Neural progenitor cell (in vitro differentiated cells): Measurements from ENCODE around the gene MACC1. TPM values are rescaled to one million over a fixed set of nuclear protein-coding genes. Genes with fewer than 3 reads are reported as not detected.

Experiments used
- DNase-seq: peaks from one replicate; pipeline ENCODE4 v3.0.0-alpha.2; 2016; ENCODE audit warnings: low spot score
- H2AFZ ChIP-seq: fragments of 200-600 bp; sonication (generic); replicated peaks from 2 replicates; pipeline ENCODE4 v1.6.1; 2016; ENCODE audit warnings: antibody characterized with exemption
- H3F3A ChIP-seq: fragments of 200-600 bp; sonication (generic); 2 replicates; pipeline ENCODE4 v1.6.1; 2016; ENCODE audit warnings: antibody characterized with exemption, low read depth
- H3K27ac ChIP-seq: fragments of 200-600 bp; sonication (generic); 2 replicates; pipeline ENCODE4 v1.5.1; 2016; ENCODE audit warnings: mild to moderate bottlenecking
- H3K27me3 ChIP-seq: fragments of 200-600 bp; sonication (generic); 2 replicates; pipeline ENCODE4 v1.6.1; 2016; ENCODE audit warnings: mild to moderate bottlenecking, moderate library complexity
- H3K36me3 ChIP-seq: fragments of 200-600 bp; sonication (generic); 2 replicates; pipeline ENCODE4 v1.5.1; 2016
- H3K4me1 ChIP-seq: fragments of 200-600 bp; sonication (generic); 2 replicates; pipeline ENCODE4 v1.6.1; 2016; ENCODE audit warnings: mixed run types
- H3K4me2 ChIP-seq: fragments of 200-600 bp; sonication (generic); 2 replicates; pipeline ENCODE4 v1.6.1; 2016
- H3K4me3 ChIP-seq: fragments of 200-600 bp; sonication (generic); 2 replicates; pipeline ENCODE4 v1.5.1; 2016
- H3K79me2 ChIP-seq: fragments of 200-600 bp; sonication (generic); 2 replicates; pipeline ENCODE4 v1.6.1; 2016; ENCODE audit warnings: low read depth
- H3K9ac ChIP-seq: fragments of 200-600 bp; sonication (generic); 2 replicates; pipeline ENCODE4 v1.6.1; 2016
- H3K9me3 ChIP-seq: fragments of 200-600 bp; sonication (generic); 2 replicates; pipeline ENCODE4 v1.5.1; 2016; ENCODE audit warnings: low read depth
- H4K20me1 ChIP-seq: fragments of 200-600 bp; sonication (generic); 2 replicates; pipeline ENCODE4 v1.6.1; 2016; ENCODE audit warnings: low read depth
- H3K27ac Mint-ChIP-seq: 3 replicates; pipeline ENCODE4 v1.8.0; 2021; ENCODE audit warnings: mixed read lengths
- H3K27me3 Mint-ChIP-seq: 2 replicates; pipeline ENCODE4 v1.8.0; 2022; ENCODE audit warnings: low read depth, mild to moderate bottlenecking, inconsistent platforms, moderate library complexity, mixed read lengths; ENCODE audit not compliant: insufficient read depth
- H3K36me3 Mint-ChIP-seq: 3 replicates; pipeline ENCODE4 v1.8.0; 2021; ENCODE audit warnings: mixed read lengths
- H3K4me1 Mint-ChIP-seq: 3 replicates; pipeline ENCODE4 v1.8.0; 2021; ENCODE audit warnings: mixed read lengths
- H3K4me3 Mint-ChIP-seq: 3 replicates; pipeline ENCODE4 v1.8.0; 2021; ENCODE audit warnings: mild to moderate bottlenecking, moderate library complexity, mixed read lengths
- H3K9me3 Mint-ChIP-seq: 3 replicates; pipeline ENCODE4 v1.8.0; 2020; ENCODE audit warnings: mixed read lengths
- EZH2 ChIP-seq: fragments of 200-600 bp; sonication (generic); IDR thresholded peaks from 2 replicates; pipeline ENCODE4 v1.6.1; 2017; ENCODE audit warnings: antibody characterized with exemption, mild to moderate bottlenecking, moderate library complexity
- EZH2phosphoT487 ChIP-seq: fragments of 200-600 bp; sonication (generic); IDR thresholded peaks from 2 replicates; pipeline ENCODE4 v1.6.1; 2017; ENCODE audit warnings: antibody characterized with exemption
- total RNA-seq: library from RNA; depleted of rRNA; stranded (reverse); fragments of >200 nt; gene quantifications from 2 replicates; pipeline ENCODE4 v1.2.3, GENCODE V29; 2015; ENCODE audit warnings: low replicate concordance
- TF ChIP-seq, protein P1 (sequence below): fragments of 200-600 bp; sonication (generic); IDR thresholded peaks from 2 replicates; pipeline ENCODE4 v1.5.1; 2017; ENCODE audit warnings: antibody characterized with exemption, mild to moderate bottlenecking

Gene MACC1
- total RNA-seq, 1 donor from 2014 or later = 7.2 TPM

GRCh38 chr7:20136647-20137046, 80.5 kb downstream of the MACC1 start:
- Histone ChIP-seq H3K4me3 (no peak overlapping the region), H4K20me1 (no peaks in the 10 kb centered on the region), H3K27ac (no peak overlapping the region), H3K79me2 (no peaks in the 10 kb centered on the region), H3K4me1 (no peaks in the 10 kb centered on the region), H2AFZ (no peak overlapping the region), H3F3A (no peaks in the 10 kb centered on the region), H3K27me3 (no peaks in the 10 kb centered on the region), H3K9ac (no peak overlapping the region), H3K9me3 (no peaks in the 10 kb centered on the region), H3K4me2 (no peak overlapping the region), H3K36me3 (no peaks in the 10 kb centered on the region)
- H3K36me3 Mint-ChIP-seq = peaks cover 4% of the 10 kb centered on the region
- H3K27ac Mint-ChIP-seq = no peak overlapping the region
- peaks cover 30% of the 10 kb centered on the region for H3K4me1 Mint-ChIP-seq
- peaks cover 4% of the 10 kb centered on the region for H3K9me3 Mint-ChIP-seq
- H3K4me3 Mint-ChIP-seq = no peak overlapping the region
- TF ChIP-seq EZH2 = no peak
- no peak for TF ChIP-seq EZH2phosphoT487
- TF ChIP-seq, protein P1, sequence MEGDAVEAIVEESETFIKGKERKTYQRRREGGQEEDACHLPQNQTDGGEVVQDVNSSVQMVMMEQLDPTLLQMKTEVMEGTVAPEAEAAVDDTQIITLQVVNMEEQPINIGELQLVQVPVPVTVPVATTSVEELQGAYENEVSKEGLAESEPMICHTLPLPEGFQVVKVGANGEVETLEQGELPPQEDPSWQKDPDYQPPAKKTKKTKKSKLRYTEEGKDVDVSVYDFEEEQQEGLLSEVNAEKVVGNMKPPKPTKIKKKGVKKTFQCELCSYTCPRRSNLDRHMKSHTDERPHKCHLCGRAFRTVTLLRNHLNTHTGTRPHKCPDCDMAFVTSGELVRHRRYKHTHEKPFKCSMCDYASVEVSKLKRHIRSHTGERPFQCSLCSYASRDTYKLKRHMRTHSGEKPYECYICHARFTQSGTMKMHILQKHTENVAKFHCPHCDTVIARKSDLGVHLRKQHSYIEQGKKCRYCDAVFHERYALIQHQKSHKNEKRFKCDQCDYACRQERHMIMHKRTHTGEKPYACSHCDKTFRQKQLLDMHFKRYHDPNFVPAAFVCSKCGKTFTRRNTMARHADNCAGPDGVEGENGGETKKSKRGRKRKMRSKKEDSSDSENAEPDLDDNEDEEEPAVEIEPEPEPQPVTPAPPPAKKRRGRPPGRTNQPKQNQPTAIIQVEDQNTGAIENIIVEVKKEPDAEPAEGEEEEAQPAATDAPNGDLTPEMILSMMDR = no peak
- H3K27me3 Mint-ChIP-seq = no peaks in the 10 kb centered on the region
- no peak for DNase-seq

DNA sequence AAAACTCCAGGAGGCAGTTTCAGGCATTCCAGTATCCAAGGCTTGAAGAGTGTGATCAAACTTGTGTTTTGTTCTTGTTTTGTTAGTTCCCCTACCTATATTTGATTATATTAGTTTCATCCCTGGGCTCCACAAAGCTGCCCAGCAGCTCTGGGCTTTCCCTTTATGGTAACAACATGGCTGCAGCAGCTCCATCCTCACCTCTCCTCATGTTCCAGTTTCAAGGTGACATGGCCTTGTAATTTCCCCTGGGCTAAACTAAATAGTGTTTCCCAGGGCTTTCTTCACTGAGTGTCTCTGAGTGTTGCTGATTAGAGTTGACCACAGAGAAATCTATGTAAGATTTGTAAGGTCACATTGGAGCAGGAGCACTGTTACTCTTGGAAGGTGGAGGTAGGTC, 83.4 kb downstream of the MACC1 start:
- no peak overlapping the region for H3K4me3 Mint-ChIP-seq

GRCh38 chr7:20132585-20132984, 84.6 kb downstream of the MACC1 start:
- H3K27ac ChIP-seq = no peak overlapping the region
- H3K9ac ChIP-seq = no peak overlapping the region
- H3K4me3 ChIP-seq = no peak overlapping the region
- H3F3A ChIP-seq = no peaks in the 10 kb centered on the region
- no peak overlapping the region for H3K4me2 ChIP-seq
- H3K9me3 ChIP-seq = no peaks in the 10 kb centered on the region
- H3K79me2 ChIP-seq = no peaks in the 10 kb centered on the region
- Mint-ChIP-seq H3K27me3 (no peaks in the 10 kb centered on the region), H3K27ac (no peak overlapping the region), H3K4me3 (no peak overlapping the region), H3K9me3 (no peaks in the 10 kb centered on the region), H3K36me3 (no peaks in the 10 kb centered on the region), H3K4me1 (peaks cover 6% of the 10 kb centered on the region)
- no peak for DNase-seq
- no peaks in the 10 kb centered on the region for H3K27me3 ChIP-seq
- H3K4me1 ChIP-seq = peaks cover 15% of the 10 kb centered on the region
- TF ChIP-seq EZH2phosphoT487 (no peak), EZH2 (no peak)
- TF ChIP-seq, protein P1 = no peak
- H4K20me1 ChIP-seq = no peaks in the 10 kb centered on the region
- H2AFZ ChIP-seq = no peak overlapping the region
- H3K36me3 ChIP-seq = no peaks in the 10 kb centered on the region

More for the DNA sequence above, 83.4 kb downstream of the MACC1 start:
- H3K4me2 ChIP-seq = no peak overlapping the region
- no peak overlapping the region for H3K9ac ChIP-seq
- H2AFZ ChIP-seq = no peak overlapping the region
- no peak for DNase-seq
- no peaks in the 10 kb centered on the region for H3K9me3 ChIP-seq
- H3K4me1 ChIP-seq = peaks cover 12% of the 10 kb centered on the region
- H3K27me3 ChIP-seq = no peaks in the 10 kb centered on the region
- H3K27ac ChIP-seq = no peak overlapping the region
- no peak overlapping the region for H3K27ac Mint-ChIP-seq
- H4K20me1 ChIP-seq = no peaks in the 10 kb centered on the region
- TF ChIP-seq EZH2 (no peak), EZH2phosphoT487 (no peak)
- TF ChIP-seq, protein P1 = no peak
- H3K27me3 Mint-ChIP-seq = no peaks in the 10 kb centered on the region
- no peaks in the 10 kb centered on the region for H3F3A ChIP-seq
- H3K4me3 ChIP-seq = no peak overlapping the region
- H3K36me3 Mint-ChIP-seq = no peaks in the 10 kb centered on the region
- H3K9me3 Mint-ChIP-seq = no peaks in the 10 kb centered on the region
- no peaks in the 10 kb centered on the region for H3K79me2 ChIP-seq
- peaks cover 6% of the 10 kb centered on the region for H3K4me1 Mint-ChIP-seq
- H3K36me3 ChIP-seq = no peaks in the 10 kb centered on the region
